ENCODE data around the gene HTR3A.

The HTR3A gene

GRCh38 chr11:113979431-113979830 lies 4.5 kb downstream of the HTR3A start:
- no peak for DNase-seq (ENCODE audit: low read depth)

GRCh38 chr11:113980785-113981184 lies 5.9 kb downstream of the HTR3A start:
- DNase-seq (ENCODE audit: low read depth), result no peak

GRCh38 chr11:113982306-113982705 lies 7.4 kb downstream of the HTR3A start:
- no peak for DNase-seq (ENCODE audit: low read depth)

- DNase-seq (ENCODE audit: low read depth), result no peak
Observed at GRCh38 chr11:113984781-113985180, 9.9 kb downstream of the HTR3A start.

- no peak for DNase-seq (ENCODE audit: low read depth)
Observed at GRCh38 chr11:113985906-113986305, 11.0 kb downstream of the HTR3A start.

- DNase-seq (ENCODE audit: low read depth), result no peak
Observed at GRCh38 chr11:113986351-113987140, 11.6 kb downstream of the HTR3A start.

GRCh38 chr11:113989381-113989780 lies 14.5 kb downstream of the HTR3A start:
- DNase-seq (ENCODE audit: low read depth), result no peak

- no peak for DNase-seq (ENCODE audit: low read depth)
Observed at GRCh38 chr11:113989916-113990315, 15.0 kb downstream of the HTR3A start.

GRCh38 chr11:113991170-113991569 lies 16.3 kb downstream of the HTR3A start:
- DNase-seq (ENCODE audit: low read depth), result peak; percentile 45

- DNase-seq (ENCODE audit: low read depth), result no peak
Observed at GRCh38 chr11:113991718-113992458, 17.0 kb downstream of the HTR3A start.

- DNase-seq (ENCODE audit: low read depth), result no peak
Observed at GRCh38 chr11:113992459-113993110, 17.7 kb downstream of the HTR3A start.

- DNase-seq (ENCODE audit: low read depth), result no peak
Observed at GRCh38 chr11:113994077-113994954, 19.4 kb downstream of the HTR3A start.

- no peak for DNase-seq (ENCODE audit: low read depth)
Observed at GRCh38 chr11:113997473-113997872, 22.6 kb downstream of the HTR3A start.

- DNase-seq (ENCODE audit: low read depth), result no peak
Observed at GRCh38 chr11:113998574-113998973, 23.7 kb downstream of the HTR3A start.

- no peak for DNase-seq (ENCODE audit: low read depth)
Observed at GRCh38 chr11:114000526-114000925, 25.6 kb downstream of the HTR3A start.

GRCh38 chr11:114001416-114001815 lies 26.5 kb downstream of the HTR3A start:
- no peak for DNase-seq (ENCODE audit: low read depth)

- no peak for DNase-seq (ENCODE audit: low read depth)
Observed at GRCh38 chr11:114008331-114008730, 33.4 kb downstream of the HTR3A start.

GRCh38 chr11:114010931-114011330 lies 36.0 kb downstream of the HTR3A start:
- no peak for DNase-seq (ENCODE audit: low read depth)

- no peak for DNase-seq (ENCODE audit: low read depth)
Observed at GRCh38 chr11:114011443-114011842, 36.5 kb downstream of the HTR3A start.

- no peak for DNase-seq (ENCODE audit: low read depth)
Observed at GRCh38 chr11:114015117-114015516, 40.2 kb downstream of the HTR3A start.

GRCh38 chr11:114016986-114017385 lies 42.1 kb downstream of the HTR3A start:
- DNase-seq (ENCODE audit: low read depth), result no peak

- peak; percentile 28 for DNase-seq (ENCODE audit: low read depth)
Observed at GRCh38 chr11:114017723-114018122, 42.8 kb downstream of the HTR3A start.
